ENCODE results near the gene MINDY4.

DNA sequence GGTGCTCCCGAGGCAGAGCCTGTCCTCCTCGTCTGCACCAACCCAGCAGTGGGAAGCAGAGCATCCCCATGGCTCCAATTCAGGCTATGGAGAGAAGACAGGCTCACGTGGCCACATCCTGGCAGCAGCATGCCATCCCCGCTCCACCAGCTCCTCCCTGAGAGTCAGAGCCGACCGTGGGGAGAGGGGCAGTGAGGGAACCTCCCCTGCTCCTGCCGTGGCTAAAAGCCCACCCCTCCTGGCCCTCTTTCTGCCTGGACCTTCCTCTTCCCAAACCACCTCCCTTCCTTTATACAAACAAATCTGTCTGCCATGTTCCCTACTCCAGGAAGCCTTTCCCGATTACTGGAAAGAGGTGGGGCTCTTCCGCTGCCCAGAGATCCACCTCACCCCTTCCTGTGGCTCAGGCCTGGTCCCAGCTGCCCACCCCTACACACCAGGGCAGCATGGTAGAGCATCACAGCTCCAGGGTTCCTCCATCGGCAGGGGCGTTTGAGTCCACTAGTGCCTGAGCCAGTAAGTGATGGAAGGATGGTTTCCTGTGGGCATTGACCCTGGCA, 129.7 kb downstream of the MINDY4 start:
- TF ChIP-seq, protein P1, sequence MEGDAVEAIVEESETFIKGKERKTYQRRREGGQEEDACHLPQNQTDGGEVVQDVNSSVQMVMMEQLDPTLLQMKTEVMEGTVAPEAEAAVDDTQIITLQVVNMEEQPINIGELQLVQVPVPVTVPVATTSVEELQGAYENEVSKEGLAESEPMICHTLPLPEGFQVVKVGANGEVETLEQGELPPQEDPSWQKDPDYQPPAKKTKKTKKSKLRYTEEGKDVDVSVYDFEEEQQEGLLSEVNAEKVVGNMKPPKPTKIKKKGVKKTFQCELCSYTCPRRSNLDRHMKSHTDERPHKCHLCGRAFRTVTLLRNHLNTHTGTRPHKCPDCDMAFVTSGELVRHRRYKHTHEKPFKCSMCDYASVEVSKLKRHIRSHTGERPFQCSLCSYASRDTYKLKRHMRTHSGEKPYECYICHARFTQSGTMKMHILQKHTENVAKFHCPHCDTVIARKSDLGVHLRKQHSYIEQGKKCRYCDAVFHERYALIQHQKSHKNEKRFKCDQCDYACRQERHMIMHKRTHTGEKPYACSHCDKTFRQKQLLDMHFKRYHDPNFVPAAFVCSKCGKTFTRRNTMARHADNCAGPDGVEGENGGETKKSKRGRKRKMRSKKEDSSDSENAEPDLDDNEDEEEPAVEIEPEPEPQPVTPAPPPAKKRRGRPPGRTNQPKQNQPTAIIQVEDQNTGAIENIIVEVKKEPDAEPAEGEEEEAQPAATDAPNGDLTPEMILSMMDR (IDR thresholded peaks at IDR 0.05; ENCODE audit: control extremely low read depth in 1 of 3, insufficient read depth in 1 of 3, low read depth in 1 of 3, low read length in 3 of 3): no peak
- no peak for TF ChIP-seq NANOG (IDR thresholded peaks at IDR 0.05; ENCODE audit: insufficient read depth, low read depth, low read length, poor library complexity, severe bottlenecking)
- TF ChIP-seq EZH2 (IDR thresholded peaks at IDR 0.05; ENCODE audit: low read depth, low read length, severe bottlenecking): no peak
- TF ChIP-seq POLR2AphosphoS5 (IDR thresholded peaks at IDR 0.05; ENCODE audit: low read depth, low read length): no peak
- TF ChIP-seq ZNF274 (IDR thresholded peaks at IDR 0.05; ENCODE audit: borderline replicate concordance, extremely low read depth, low read length): no peak
- TF ChIP-seq YY1 (IDR thresholded peaks at IDR 0.05; ENCODE audit: low read depth, low read length): no peak
- TF ChIP-seq POLR2A (IDR thresholded peaks at IDR 0.05; ENCODE audit: control extremely low read depth in 1 of 2, low read depth in 2 of 2, low read length in 2 of 2): no peak
- TF ChIP-seq BACH1 (IDR thresholded peaks at IDR 0.05; ENCODE audit: low read length): no peak
- TF ChIP-seq SP2 (IDR thresholded peaks at IDR 0.05; ENCODE audit: low read length): no peak
- no peak for TF ChIP-seq EP300 (IDR thresholded peaks at IDR 0.05; ENCODE audit: borderline replicate concordance in 1 of 2, low read depth in 2 of 2, low read length in 2 of 2)
- TF ChIP-seq TAF7 (optimal IDR thresholded peaks at IDR 0.05; ENCODE audit: borderline replicate concordance, low read depth, low read length): no peak
- no peak for TF ChIP-seq ASH2L (IDR thresholded peaks at IDR 0.05; ENCODE audit: low read length)
- no peak for TF ChIP-seq JUN (IDR thresholded peaks at IDR 0.05; ENCODE audit: low read depth, low read length)
- TF ChIP-seq SP4 (IDR thresholded peaks at IDR 0.05; ENCODE audit: low read length): no peak

All from H1 (cell line).